ENCODE results near the gene KRTAP9-4. TPM values are rescaled to one million over a fixed set of nuclear protein-coding genes. Genes with fewer than 3 reads are reported as not detected.

KRTAP9-4 gene
- total RNA-seq, 1 experiment from 2014 or later: not detected

- Histone ChIP-seq H3K23ac (ENCODE audit: insufficient read length, low read depth, low read length) (no peak overlapping the region), H3K9me3 (ENCODE audit: control insufficient read depth, low read depth, low read length) (no peaks in the 10 kb centered on the region), H2BK15ac (ENCODE audit: low read depth, low read length) (no peak overlapping the region), H3K27ac (ENCODE audit: insufficient read length, low read depth, low read length) (no peak overlapping the region), H2BK120ac (ENCODE audit: low read depth, low read length, poor library complexity, severe bottlenecking) (no peak overlapping the region), H2BK12ac (ENCODE audit: insufficient read length, low read depth, low read length) (no peak overlapping the region), H2BK5ac (ENCODE audit: insufficient read length, low read length) (no peak overlapping the region), H4K5ac (ENCODE audit: insufficient read length, low read depth, low read length) (no peak overlapping the region), H2AK5ac (ENCODE audit: insufficient read length, low read length) (no peak overlapping the region), H2BK20ac (ENCODE audit: low read depth, low read length, poor library complexity, severe bottlenecking) (no peak overlapping the region), H3K4me2 (ENCODE audit: insufficient read depth, insufficient read length, low read length) (no peak overlapping the region), H3K56ac (ENCODE audit: insufficient read length, low read depth, low read length) (no peak overlapping the region), H3K79me1 (ENCODE audit: insufficient read depth, low read depth, low read length, poor library complexity, severe bottlenecking) (no peaks in the 10 kb centered on the region), H3K4ac (ENCODE audit: low read depth, low read length) (no peak overlapping the region), H4K91ac (ENCODE audit: insufficient read length, low read depth, low read length) (no peak overlapping the region), H4K8ac (replicated peaks; ENCODE audit: insufficient read length, low read depth, low read length) (no peak overlapping the region), H3K14ac (ENCODE audit: insufficient read depth, low read length) (no peak overlapping the region), H3K79me2 (ENCODE audit: insufficient read depth, low read length) (no peaks in the 10 kb centered on the region), H3K9ac (ENCODE audit: extremely low read depth, insufficient read length, low read length) (no peak overlapping the region), H3K27me3 (ENCODE audit: insufficient read depth, low read length) (no peaks in the 10 kb centered on the region), H4K20me1 (ENCODE audit: control insufficient read depth, insufficient read depth, insufficient read length) (no peaks in the 10 kb centered on the region), H3K4me1 (ENCODE audit: insufficient read depth, low read length) (no peaks in the 10 kb centered on the region), H3K18ac (ENCODE audit: insufficient read length, low read depth, low read length) (no peak overlapping the region), H2AFZ (ENCODE audit: low read length) (no peak overlapping the region), H3T11ph (ENCODE audit: low read length) (no peak overlapping the region), H3K23me2 (ENCODE audit: insufficient read length, low read depth, low read length, poor library complexity, severe bottlenecking) (no peaks in the 10 kb centered on the region)
- no peak for DNase-seq
- Mint-ChIP-seq H3K27me3 (ENCODE audit: low read depth) (peaks cover 14% of the 10 kb centered on the region), H3K4me3 (no peak overlapping the region), H3K36me3 (ENCODE audit: insufficient read depth in 1 of 3, low read depth in 3 of 3) (no peaks in the 10 kb centered on the region), H3K9me3 (no peaks in the 10 kb centered on the region; a peak in 1 of 5 replicates), H3K27ac (no peak overlapping the region), H3K4me1 (peaks cover 4 to 6% of the 10 kb centered on the region in 2 experiments)
- TF ChIP-seq CTCF (conservative IDR thresholded peaks at IDR 0.05): no peak
Observed at GRCh38 chr17:41258406-41258805, 8.9 kb downstream of the KRTAP9-4 start.

Data from H9 (cell line).